Measurements from ENCODE around the gene PRSS22. TPM values are rescaled to one million over a fixed set of nuclear protein-coding genes. Genes with fewer than 3 reads are reported as not detected.

PRSS22 gene
- total RNA-seq, 2 donors from 2014 or later = 18.6 to 30.9 TPM

- 77% methylated on average over 13 of the region's 13 CpGs for WGBS
- Histone ChIP-seq H3K4me3 (no peak overlapping the region), H3K4me1 (replicated peaks) (no peaks in the 10 kb centered on the region), H3K36me3 (no peaks in the 10 kb centered on the region), H3K9me3 (no peaks in the 10 kb centered on the region), H3K27ac (no peak overlapping the region), H3K27me3 (replicated peaks; ENCODE audit: insufficient read depth) (no peaks in the 10 kb centered on the region)
- intact Hi-C loops (cut with DNase I) = no loop called here
- DNase-seq (ENCODE audit: low spot score) = no peak
- TF ChIP-seq POLR2AphosphoS5 (IDR thresholded peaks at IDR 0.05) (no peak), POLR2A (IDR thresholded peaks at IDR 0.05) (no peak), CTCF (IDR thresholded peaks at IDR 0.05) (no peak)
These were observed 41.6 kb upstream of the PRSS22 start for GRCh38 chr16:2899564-2900072.

- 86% methylated on average over 10 of the region's 10 CpGs for WGBS
- no peaks in the 10 kb centered on the region for H3K4me1 ChIP-seq (replicated peaks)
- H3K27ac ChIP-seq = no peak overlapping the region
- intact Hi-C loops (cut with DNase I) = no loop called here
- no peaks in the 10 kb centered on the region for H3K27me3 ChIP-seq (replicated peaks; ENCODE audit: insufficient read depth)
- no peak for TF ChIP-seq CTCF (IDR thresholded peaks at IDR 0.05)
- no peak for TF ChIP-seq POLR2AphosphoS5 (IDR thresholded peaks at IDR 0.05)
- TF ChIP-seq POLR2A (IDR thresholded peaks at IDR 0.05) = no peak
- no peaks in the 10 kb centered on the region for H3K36me3 ChIP-seq
- no peaks in the 10 kb centered on the region for H3K9me3 ChIP-seq
- H3K4me3 ChIP-seq = no peak overlapping the region
- DNase-seq (ENCODE audit: low spot score) = no peak
These were observed 41.0 kb upstream of the PRSS22 start for GRCh38 chr16:2898831-2899563.

GRCh38 chr16:2897110-2897509, 39.1 kb upstream of the PRSS22 start:
- no peaks in the 10 kb centered on the region for H3K4me1 ChIP-seq (replicated peaks)
- intact Hi-C loops (cut with DNase I) = no loop called here
- H3K27ac ChIP-seq = no peak overlapping the region
- no peak overlapping the region for H3K4me3 ChIP-seq
- no peaks in the 10 kb centered on the region for H3K27me3 ChIP-seq (replicated peaks; ENCODE audit: insufficient read depth)
- no peaks in the 10 kb centered on the region for H3K9me3 ChIP-seq
- TF ChIP-seq POLR2AphosphoS5 (IDR thresholded peaks at IDR 0.05) = no peak
- TF ChIP-seq POLR2A (IDR thresholded peaks at IDR 0.05) = no peak
- no peak for TF ChIP-seq CTCF (IDR thresholded peaks at IDR 0.05)
- no peak for DNase-seq (ENCODE audit: low spot score)
- no peaks in the 10 kb centered on the region for H3K36me3 ChIP-seq
- 88% methylated on average over 7 of the region's 7 CpGs for WGBS

- Histone ChIP-seq H3K9me3 (no peaks in the 10 kb centered on the region), H3K27ac (no peak overlapping the region), H3K36me3 (no peaks in the 10 kb centered on the region), H3K4me3 (no peak overlapping the region), H3K27me3 (replicated peaks; ENCODE audit: insufficient read depth) (no peaks in the 10 kb centered on the region), H3K4me1 (replicated peaks) (no peaks in the 10 kb centered on the region)
- WGBS = 94% methylated on average over 18 of the region's 19 CpGs
- intact Hi-C loops (cut with DNase I) = no loop called here
- TF ChIP-seq POLR2A (IDR thresholded peaks at IDR 0.05) = no peak
- no peak for TF ChIP-seq CTCF (IDR thresholded peaks at IDR 0.05)
- TF ChIP-seq POLR2AphosphoS5 (IDR thresholded peaks at IDR 0.05) = no peak
- DNase-seq (ENCODE audit: low spot score) = no peak
These were observed 38.6 kb upstream of the PRSS22 start for GRCh38 chr16:2896480-2897010.

GRCh38 chr16:2895813-2896212, 37.8 kb upstream of the PRSS22 start:
- H3K27me3 ChIP-seq (replicated peaks; ENCODE audit: insufficient read depth) = no peaks in the 10 kb centered on the region
- 60% methylated on average over 4 of the region's 4 CpGs for WGBS
- TF ChIP-seq CTCF (IDR thresholded peaks at IDR 0.05) = no peak
- no peak for TF ChIP-seq POLR2AphosphoS5 (IDR thresholded peaks at IDR 0.05)
- TF ChIP-seq POLR2A (IDR thresholded peaks at IDR 0.05) = no peak
- intact Hi-C loops (cut with DNase I) = no loop called here
- no peaks in the 10 kb centered on the region for H3K9me3 ChIP-seq
- no peak overlapping the region for H3K4me3 ChIP-seq
- H3K27ac ChIP-seq = no peak overlapping the region
- DNase-seq (ENCODE audit: low spot score) = no peak
- no peaks in the 10 kb centered on the region for H3K36me3 ChIP-seq
- H3K4me1 ChIP-seq (replicated peaks) = no peaks in the 10 kb centered on the region

Data from prostate gland (tissue), 2 donors.